Lung (tissue), 12 donors: Measurements from ENCODE around the gene LAMA3. TPM values are rescaled to one million over a fixed set of nuclear protein-coding genes. Genes with fewer than 3 reads are reported as not detected.

Experiments used
- ATAC-seq: fragments of 200-7000 bp; cut with Tn5 transposase; one replicate; pipeline ENCODE4 v1.9.1; 2020; ENCODE audit warnings: moderate number of reproducible peaks; ENCODE audit not compliant: insufficient read depth, low FRiP score
- DNase-seq, 3 donors: peaks; one replicate each; pipeline ENCODE4 v3.0.0-alpha.2; 2013 to 2017
- H3K27ac ChIP-seq, 2 donors: one replicate each; pipeline ENCODE4 v1.5.1; 2013; ENCODE audit warnings: mild to moderate bottlenecking in 2 of 2, moderate library complexity in 2 of 2, control low read depth in 1 of 2, inconsistent platforms in 1 of 2, low read depth in 1 of 2, low read length in 1 of 2
- H3K27me3 ChIP-seq, 3 donors: one replicate each; pipeline ENCODE4 v1.5.1; 2013; ENCODE audit warnings: low read length in 2 of 3; ENCODE audit not compliant: control insufficient read depth in 3 of 3, insufficient read depth in 3 of 3
- H3K36me3 ChIP-seq, 4 donors: one replicate each; pipeline ENCODE4 v1.5.1; 2013; ENCODE audit warnings: low read length in 4 of 4, mild to moderate bottlenecking in 1 of 4, moderate library complexity in 1 of 4; ENCODE audit not compliant: control insufficient read depth in 4 of 4, insufficient read depth in 4 of 4
- H3K4me1 ChIP-seq, 5 donors: one replicate each; pipeline ENCODE4 v1.5.1; 2013; ENCODE audit warnings: low read length in 5 of 5, mild to moderate bottlenecking in 2 of 5, moderate library complexity in 1 of 5; ENCODE audit not compliant: control insufficient read depth in 5 of 5, insufficient read depth in 5 of 5
- H3K4me3 ChIP-seq: one replicate; pipeline ENCODE4 v1.5.1; 2013; ENCODE audit warnings: mild to moderate bottlenecking, control low read depth, moderate library complexity
- H3K9ac ChIP-seq, 2 donors: one replicate each; pipeline ENCODE4 v1.5.1; 2013; ENCODE audit warnings: low read length in 2 of 2, control low read depth in 1 of 2; ENCODE audit not compliant: insufficient read depth in 1 of 2
- H3K9me3 ChIP-seq, 4 donors: one replicate each; pipeline ENCODE4 v1.5.1; 2013; ENCODE audit warnings: low read length in 3 of 4, mild to moderate bottlenecking in 1 of 4, moderate library complexity in 1 of 4; ENCODE audit not compliant: control insufficient read depth in 4 of 4, insufficient read depth in 3 of 4
- CTCF ChIP-seq: IDR thresholded peaks from 2 replicates; pipeline ENCODE4 v1.5.1; 2012; ENCODE audit warnings: mild to moderate bottlenecking; ENCODE audit errors: control extremely low read depth, extremely low read depth
- WGBS, 2 donors: extraction: QIAGEN DNeasy Blood & Tissue Kit; methylation state at CpG; one replicate each; pipeline ENCODE4 v1.1.7; 2013; 5-methylcytosine and 5-hydroxymethylcytosine counted together
- polyA plus RNA-seq, 2 donors: library from polyadenylated mRNA; stranded (reverse); fragments of 200-250 nt; gene quantifications; one replicate each; pipeline ENCODE4 v1.2.1, GENCODE V29; 2013
- total RNA-seq, 2 donors: library from RNA; depleted of rRNA in 1 of 2; stranded (reverse); fragments of >200 nt in 1 of 2; gene quantifications; one replicate each; pipeline ENCODE4 v1.2.1, GENCODE V29; 2014 to 2021
- donor health status: control.
- donor health status: control.
- donor health status: Bipolar disorder and iron deficiency.
- donor health status: healthy.
- donor health status: DM: yes; HTN: yes; CAD: no.

LAMA3 gene
- total and polyA plus RNA-seq, 4 donors: 14.1 to 110 (median 51.9) TPM

GRCh38 chr18:23920054-23920453 lies 230.8 kb downstream of the LAMA3 start:
- WGBS, 2 donors: 83 to 93% methylated on average over 4 of the region's 4 CpGs
- Histone ChIP-seq H3K27me3 (peaks cover 0 to 3% (median 0%) of the 10 kb centered on the region in 3 donors), H3K27ac (no peak overlapping the region), H3K9ac (no peak overlapping the region), H3K4me3 (no peak overlapping the region), H3K36me3 (no peaks in the 10 kb centered on the region), H3K9me3 (peaks cover 0 to 3% (median 0%) of the 10 kb centered on the region in 4 donors), H3K4me1 (no peaks in the 10 kb centered on the region)
- no peak for DNase-seq
- no peak for ATAC-seq
- no peak for TF ChIP-seq CTCF

- Histone ChIP-seq H3K9me3 (peaks cover 0 to 3% (median 0%) of the 10 kb centered on the region in 4 donors), H3K4me3 (no peak overlapping the region), H3K36me3 (no peaks in the 10 kb centered on the region), H3K9ac (no peak overlapping the region), H3K27ac (no peak overlapping the region), H3K27me3 (peaks cover 0 to 3% (median 0%) of the 10 kb centered on the region in 3 donors), H3K4me1 (no peaks in the 10 kb centered on the region)
- WGBS, 2 donors: 91 to 94% methylated on average over 12 of the region's 12 CpGs
- ATAC-seq (no peak), DNase-seq (no peak)
- TF ChIP-seq CTCF: no peak
Observed at GRCh38 chr18:23921716-23922285, 232.5 kb downstream of the LAMA3 start.

- Histone ChIP-seq H3K9ac (no peak overlapping the region), H3K27me3 (peaks cover 0 to 3% (median 0%) of the 10 kb centered on the region in 3 donors), H3K27ac (no peak overlapping the region), H3K4me3 (no peak overlapping the region), H3K9me3 (peaks cover 0 to 3% (median 0%) of the 10 kb centered on the region in 4 donors), H3K4me1 (no peaks in the 10 kb centered on the region), H3K36me3 (no peaks in the 10 kb centered on the region)
- DNase-seq: no peak
- TF ChIP-seq CTCF: no peak
- no peak for ATAC-seq
- WGBS, 2 donors: 83 to 96% methylated on average over 1 of the region's 1 CpG
Observed at GRCh38 chr18:23922939-23923338, 233.7 kb downstream of the LAMA3 start.

GRCh38 chr18:23924813-23925212 lies 235.6 kb downstream of the LAMA3 start:
- WGBS, 2 donors: 95 to 100% methylated on average over 1 of the region's 1 CpG

More at GRCh38 chr18:23924813-23925212, 235.6 kb downstream of the LAMA3 start:
- no peak for ATAC-seq
- H3K27me3 ChIP-seq: no peaks in the 10 kb centered on the region
- no peaks in the 10 kb centered on the region for H3K36me3 ChIP-seq
- no peaks in the 10 kb centered on the region for H3K4me1 ChIP-seq
- H3K9ac ChIP-seq: no peak overlapping the region
- DNase-seq: no peak
- H3K4me3 ChIP-seq: no peak overlapping the region
- peaks cover 0 to 3% (median 0%) of the 10 kb centered on the region in 4 donors for H3K9me3 ChIP-seq
- no peak for TF ChIP-seq CTCF
- H3K27ac ChIP-seq: no peak overlapping the region
